ENCODE results near the gene SRPK3.

Gene SRPK3

GRCh38 chrX:153830640-153831428 is 50.0 kb downstream of the SRPK3 start:
- ATAC-seq (ENCODE audit: low read depth), result no peak
- no peak for DNase-seq (ENCODE audit: low spot score)
- H3K27ac ChIP-seq (ENCODE audit: poor library complexity, severe bottlenecking), result no peak overlapping the region

GRCh38 chrX:153831429-153832150 is 50.7 kb downstream of the SRPK3 start:
- ATAC-seq (ENCODE audit: low read depth), result no peak

More at GRCh38 chrX:153830640-153831428, 50.0 kb downstream of the SRPK3 start:
- no peak for TF ChIP-seq CTCF (IDR thresholded peaks at IDR 0.05; ENCODE audit: poor library complexity, severe bottlenecking)
- Histone ChIP-seq H3K9me3 (ENCODE audit: severe bottlenecking) (no peaks in the 10 kb centered on the region), H3K4me3 (ENCODE audit: severe bottlenecking) (peak overlapping the region; percentile 26), H3K27me3 (ENCODE audit: insufficient read depth, poor library complexity, severe bottlenecking) (peaks cover 21% of the 10 kb centered on the region), H3K36me3 (ENCODE audit: low read depth) (no peaks in the 10 kb centered on the region), H3K4me1 (ENCODE audit: insufficient read depth, poor library complexity, severe bottlenecking) (no peaks in the 10 kb centered on the region)

GRCh38 chrX:153832728-153833127 is 51.9 kb downstream of the SRPK3 start:
- ATAC-seq (ENCODE audit: low read depth), result no peak
- H3K9me3 ChIP-seq (ENCODE audit: severe bottlenecking), result no peaks in the 10 kb centered on the region
- peaks cover 21% of the 10 kb centered on the region for H3K27me3 ChIP-seq (ENCODE audit: insufficient read depth, poor library complexity, severe bottlenecking)
- H3K36me3 ChIP-seq (ENCODE audit: low read depth), result no peaks in the 10 kb centered on the region
- H3K4me1 ChIP-seq (ENCODE audit: insufficient read depth, poor library complexity, severe bottlenecking), result no peaks in the 10 kb centered on the region
- H3K27ac ChIP-seq (ENCODE audit: poor library complexity, severe bottlenecking), result no peak overlapping the region
- no peak for TF ChIP-seq CTCF (IDR thresholded peaks at IDR 0.05; ENCODE audit: poor library complexity, severe bottlenecking)
- H3K4me3 ChIP-seq (ENCODE audit: severe bottlenecking), result no peak overlapping the region
- DNase-seq (ENCODE audit: low spot score), result no peak

More at GRCh38 chrX:153831429-153832150, 50.7 kb downstream of the SRPK3 start:
- no peaks in the 10 kb centered on the region for H3K4me1 ChIP-seq (ENCODE audit: insufficient read depth, poor library complexity, severe bottlenecking)
- H3K27ac ChIP-seq (ENCODE audit: poor library complexity, severe bottlenecking), result no peak overlapping the region
- DNase-seq (ENCODE audit: low spot score), result no peak
- H3K27me3 ChIP-seq (ENCODE audit: insufficient read depth, poor library complexity, severe bottlenecking), result peaks cover 21% of the 10 kb centered on the region
- no peak for TF ChIP-seq CTCF (IDR thresholded peaks at IDR 0.05; ENCODE audit: poor library complexity, severe bottlenecking)
- H3K9me3 ChIP-seq (ENCODE audit: severe bottlenecking), result no peaks in the 10 kb centered on the region
- H3K36me3 ChIP-seq (ENCODE audit: low read depth), result no peaks in the 10 kb centered on the region
- no peak overlapping the region for H3K4me3 ChIP-seq (ENCODE audit: severe bottlenecking)

Measured in RWPE2 (cell line).